Chondrocyte (in vitro differentiated cells): ENCODE measurements around the gene RGS13. TPM values are rescaled to one million over a fixed set of nuclear protein-coding genes. Genes with fewer than 3 reads are reported as not detected.

Experiments used
- DNase-seq: peaks from one replicate; pipeline ENCODE4 v3.0.0; 2021; ENCODE audit warnings: mixed read lengths, low spot score
- H3K27ac Mint-ChIP-seq: one replicate; pipeline ENCODE4 v1.8.0; 2021; ENCODE audit warnings: mild to moderate bottlenecking, moderate library complexity, mixed read lengths; ENCODE audit not compliant: unreplicated experiment
- H3K27me3 Mint-ChIP-seq: 2 replicates; pipeline ENCODE4 v1.8.0; 2021; ENCODE audit warnings: low read depth, mixed read lengths
- H3K36me3 Mint-ChIP-seq: 2 replicates; pipeline ENCODE4 v1.8.0; 2021; ENCODE audit warnings: low read depth, mixed read lengths
- H3K4me1 Mint-ChIP-seq: 2 replicates; pipeline ENCODE4 v1.8.0; 2021; ENCODE audit warnings: low read depth, mild to moderate bottlenecking, mixed read lengths
- H3K4me3 Mint-ChIP-seq: one replicate; pipeline ENCODE4 v1.8.0; 2021; ENCODE audit warnings: mild to moderate bottlenecking, moderate library complexity, mixed read lengths; ENCODE audit not compliant: unreplicated experiment
- H3K9me3 Mint-ChIP-seq: 2 replicates; pipeline ENCODE4 v1.8.0; 2021; ENCODE audit warnings: low read depth, mixed read lengths
- CTCF ChIP-seq: fragments of 200-600 bp; sonication (generic); IDR thresholded peaks from 2 replicates; pipeline ENCODE4 v1.5.0; 2021; ENCODE audit warnings: antibody characterized with exemption, mild to moderate bottlenecking, moderate library complexity
- total RNA-seq: library from RNA; stranded (reverse); gene quantifications from 3 replicates; pipeline ENCODE4 v1.2.1, GENCODE V29; 2021

The RGS13 gene
- total RNA-seq, 1 donor from 2014 or later: not detected

DNA sequence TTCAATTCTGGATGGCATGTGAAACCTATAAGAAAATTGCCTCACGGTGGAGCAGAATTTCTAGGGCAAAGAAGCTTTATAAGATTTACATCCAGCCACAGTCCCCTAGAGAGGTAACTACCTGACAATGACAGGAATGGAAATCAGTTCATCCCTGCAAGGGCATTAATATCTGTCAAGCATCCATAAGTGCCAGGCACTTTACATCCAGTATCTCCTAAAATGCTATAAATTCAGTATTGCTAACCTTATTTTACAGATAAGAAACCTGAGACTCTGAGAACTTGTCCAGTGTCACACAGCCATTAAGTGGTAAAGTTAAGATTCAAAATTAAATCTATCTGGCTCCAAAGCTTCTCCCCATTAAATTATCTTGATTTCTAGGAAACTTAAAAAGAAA lies 22.3 kb downstream of the RGS13 start:
- Mint-ChIP-seq H3K9me3 (peaks cover 3% of the 10 kb centered on the region), H3K4me3 (no peak overlapping the region), H3K27me3 (no peaks in the 10 kb centered on the region), H3K27ac (no peak overlapping the region), H3K4me1 (peaks cover 11% of the 10 kb centered on the region), H3K36me3 (no peaks in the 10 kb centered on the region)
- no peak for DNase-seq
- no peak for TF ChIP-seq CTCF

GRCh38 chr1:192660613-192661012 lies 24.7 kb downstream of the RGS13 start:
- peaks cover 4% of the 10 kb centered on the region for H3K4me1 Mint-ChIP-seq
- DNase-seq: no peak
- no peak overlapping the region for H3K4me3 Mint-ChIP-seq
- no peak overlapping the region for H3K27ac Mint-ChIP-seq
- no peaks in the 10 kb centered on the region for H3K27me3 Mint-ChIP-seq
- peaks cover 3% of the 10 kb centered on the region for H3K9me3 Mint-ChIP-seq
- TF ChIP-seq CTCF: no peak
- H3K36me3 Mint-ChIP-seq: no peaks in the 10 kb centered on the region

- Mint-ChIP-seq H3K36me3 (peaks cover 6% of the 10 kb centered on the region), H3K4me1 (no peaks in the 10 kb centered on the region), H3K4me3 (no peak overlapping the region), H3K27ac (no peak overlapping the region), H3K27me3 (peaks cover 2% of the 10 kb centered on the region), H3K9me3 (peaks cover 11% of the 10 kb centered on the region)
- no peak for TF ChIP-seq CTCF
- DNase-seq: no peak
Observed at GRCh38 chr1:192668409-192668983, 32.5 kb downstream of the RGS13 start.

DNA sequence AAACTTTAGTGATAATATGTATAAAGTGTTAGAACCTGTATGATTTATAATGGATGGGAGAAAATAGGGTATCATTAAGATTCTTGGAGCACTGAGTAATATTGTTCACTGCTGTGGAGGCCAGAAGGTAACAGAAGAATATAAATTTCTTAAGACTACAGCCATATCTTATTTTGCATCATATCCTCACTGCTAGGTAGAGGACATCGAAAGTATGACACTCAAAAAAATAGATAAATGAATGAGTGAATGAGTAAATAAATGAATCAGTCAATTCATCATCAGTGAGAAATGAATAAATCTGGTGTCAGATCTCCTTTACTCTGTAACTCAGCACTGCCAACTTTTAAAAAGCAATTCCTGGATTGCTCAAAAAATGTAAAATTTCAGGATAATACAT lies 33.2 kb downstream of the RGS13 start:
- H3K27ac Mint-ChIP-seq: no peak overlapping the region
- H3K4me1 Mint-ChIP-seq: no peaks in the 10 kb centered on the region
- peaks cover 11% of the 10 kb centered on the region for H3K9me3 Mint-ChIP-seq
- peaks cover 2% of the 10 kb centered on the region for H3K27me3 Mint-ChIP-seq
- H3K36me3 Mint-ChIP-seq: peaks cover 6% of the 10 kb centered on the region
- no peak for TF ChIP-seq CTCF
- no peak overlapping the region for H3K4me3 Mint-ChIP-seq
- no peak for DNase-seq

DNA sequence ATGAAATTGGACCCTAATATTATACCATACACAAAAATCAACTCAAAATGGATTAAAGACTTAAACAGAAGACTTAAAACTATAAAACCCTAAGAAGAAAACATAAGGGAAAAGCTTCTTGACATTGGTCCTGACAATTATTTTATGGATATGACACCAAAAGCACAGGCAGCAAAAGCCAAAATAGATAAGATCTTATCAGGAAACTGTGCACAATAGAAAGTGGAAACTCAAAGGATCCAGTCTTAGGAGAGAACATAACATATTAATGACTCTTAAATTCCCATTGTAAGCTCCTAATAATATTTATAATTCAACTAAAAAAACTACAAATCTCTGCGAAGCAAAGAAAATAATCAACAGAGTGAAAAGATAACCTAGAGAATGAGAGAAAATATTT lies 39.8 kb downstream of the RGS13 start:
- H3K36me3 Mint-ChIP-seq: no peaks in the 10 kb centered on the region
- no peak overlapping the region for H3K27ac Mint-ChIP-seq
- TF ChIP-seq CTCF: no peak
- no peaks in the 10 kb centered on the region for H3K4me1 Mint-ChIP-seq
- no peak for DNase-seq
- H3K4me3 Mint-ChIP-seq: no peak overlapping the region
- no peaks in the 10 kb centered on the region for H3K9me3 Mint-ChIP-seq
- H3K27me3 Mint-ChIP-seq: no peaks in the 10 kb centered on the region
